Measurements from ENCODE around the gene ASAH2B.
A peak's percentile ranks its signal among the peaks of the same experiment; 100 is the strongest.
"Not testable (repeated sequence)": the region's sequence is repeated elsewhere in the genome, so short reads cannot be mapped to it uniquely, and the experiment has no call there.

Gene ASAH2B

DNA sequence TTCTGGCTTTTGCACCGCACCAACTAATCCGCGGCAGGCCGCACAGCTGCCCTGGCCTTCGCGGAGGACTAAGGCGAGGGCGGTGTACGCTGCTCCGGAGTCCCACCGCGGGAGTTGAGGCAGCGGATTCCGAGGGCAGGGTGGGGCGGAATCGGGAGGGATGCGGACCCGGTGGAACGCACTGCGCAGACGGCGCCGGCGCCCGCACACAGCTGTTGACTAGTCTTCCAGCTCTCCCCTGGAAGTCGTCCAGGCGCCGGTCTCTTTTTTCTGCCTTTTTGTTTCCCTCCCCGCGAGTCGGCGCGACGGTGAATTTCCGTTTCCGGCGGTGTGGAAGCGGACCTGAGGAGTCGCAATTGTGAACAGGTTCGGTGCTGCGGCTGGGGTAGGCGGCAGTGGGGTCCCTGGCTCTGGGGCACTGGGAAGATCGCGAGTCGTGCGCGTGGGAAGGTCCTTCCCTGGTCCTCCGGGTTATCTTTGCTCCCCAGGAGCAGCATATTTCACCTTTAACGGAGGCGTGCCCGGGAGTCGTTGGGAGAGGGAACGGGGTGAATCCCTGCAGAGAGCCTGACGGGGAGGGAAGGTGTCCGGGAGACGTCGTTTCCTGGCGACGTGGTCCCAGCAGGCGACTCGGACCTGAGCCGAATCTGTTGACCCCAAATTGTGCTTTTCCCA is at the start of gene ASAH2B:
ASAH2B (plus strand) TSS at position 319 of the 675 bp plus-strand sequence. CDS start 5,195 bp downstream, outside the sequence.
- peak in 11 of 14 donors; percentile 6 to 61 (median 39) for DNase-seq

DNA sequence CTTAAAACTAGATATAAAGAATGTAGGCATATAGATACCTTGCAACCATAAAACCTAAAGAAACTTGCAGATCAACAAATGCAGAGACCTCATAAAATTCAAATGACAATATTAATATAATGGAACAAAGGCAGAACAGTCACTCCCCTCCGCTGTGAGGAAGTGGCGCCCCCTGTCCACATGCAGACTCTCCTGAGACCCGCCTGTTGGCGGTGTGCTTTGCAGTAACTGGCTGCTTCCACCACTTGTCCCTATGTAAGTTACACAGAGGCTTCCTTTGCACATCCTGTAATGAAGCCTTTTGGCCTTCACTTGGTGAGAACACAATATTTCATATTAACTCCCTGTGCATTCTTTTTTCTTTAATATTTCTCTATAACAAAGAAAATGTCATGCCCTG is 41.9 kb upstream of the ASAH2B start:
- not testable (repeated sequence) for DNase-seq

DNA sequence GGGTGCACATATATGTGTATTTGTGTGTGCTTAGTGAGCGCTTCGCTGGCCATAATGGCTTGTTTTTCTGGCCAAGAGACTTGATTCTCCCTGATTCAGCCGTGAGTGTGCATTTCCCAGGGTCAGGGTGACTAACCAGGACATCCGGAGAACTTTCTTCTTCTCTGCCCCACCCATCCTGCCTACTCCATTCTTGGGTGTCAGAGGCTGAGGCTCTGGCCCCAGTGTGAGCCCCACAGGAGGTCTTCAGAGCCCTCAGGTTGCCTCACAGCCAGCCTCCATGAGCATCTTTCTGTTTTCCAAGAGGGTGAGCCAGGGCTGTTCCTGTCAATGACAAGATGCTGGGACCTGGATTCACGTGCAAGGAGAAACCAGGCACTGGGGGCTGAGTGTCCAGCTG is 37.8 kb upstream of the ASAH2B start:
- DNase-seq: not testable (repeated sequence)

DNA sequence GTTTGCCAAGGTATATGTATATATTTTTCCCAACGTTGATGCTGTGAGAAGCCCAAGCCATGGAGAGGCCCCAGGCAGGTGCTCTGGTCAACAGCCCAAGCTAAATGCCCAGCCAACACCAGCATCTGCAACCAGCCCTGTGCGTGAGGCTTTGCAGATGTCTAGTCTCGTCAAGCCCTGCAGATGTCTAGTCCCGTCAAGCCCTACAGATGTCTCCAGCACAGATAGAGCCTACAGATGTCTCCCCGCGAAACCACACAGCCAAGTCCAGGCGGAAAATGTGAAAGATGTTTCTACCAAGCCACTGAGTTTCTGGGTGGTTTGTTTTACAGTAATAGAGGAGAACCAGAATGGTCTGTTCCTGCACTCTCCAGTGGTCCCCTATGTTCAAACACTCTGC is 36.7 kb upstream of the ASAH2B start:
- not testable (repeated sequence) for DNase-seq

DNA sequence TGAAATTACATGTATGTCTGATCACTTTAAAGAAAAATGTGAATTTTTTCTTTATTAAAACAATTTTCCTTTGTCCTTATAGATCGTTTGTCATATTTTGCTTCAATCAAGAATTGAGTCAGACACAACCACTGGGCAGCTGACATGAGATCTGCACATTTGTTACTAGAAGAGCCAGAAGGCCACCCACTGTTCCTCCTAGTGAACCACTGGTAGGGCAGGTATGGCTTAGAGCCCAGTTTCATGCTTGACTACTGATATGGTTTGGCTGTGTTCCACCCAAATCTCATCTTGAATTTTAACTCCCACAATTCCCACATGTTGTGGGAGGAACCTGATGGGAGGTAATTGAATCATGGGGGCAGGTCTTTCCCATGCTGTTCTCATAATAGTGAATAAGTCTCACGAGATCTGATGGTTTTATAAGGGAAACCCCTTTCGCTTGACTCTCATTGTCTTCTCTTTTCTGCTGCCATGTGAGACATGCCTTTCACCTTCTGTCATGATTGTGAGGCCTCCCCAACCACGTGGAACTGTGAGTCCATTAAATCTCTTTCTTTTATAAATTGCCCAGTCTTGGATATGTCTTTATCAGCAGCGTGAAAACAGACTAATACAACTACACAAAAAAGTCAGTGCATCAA is 35.2 kb upstream of the ASAH2B start:
- DNase-seq: not testable (repeated sequence)

DNA sequence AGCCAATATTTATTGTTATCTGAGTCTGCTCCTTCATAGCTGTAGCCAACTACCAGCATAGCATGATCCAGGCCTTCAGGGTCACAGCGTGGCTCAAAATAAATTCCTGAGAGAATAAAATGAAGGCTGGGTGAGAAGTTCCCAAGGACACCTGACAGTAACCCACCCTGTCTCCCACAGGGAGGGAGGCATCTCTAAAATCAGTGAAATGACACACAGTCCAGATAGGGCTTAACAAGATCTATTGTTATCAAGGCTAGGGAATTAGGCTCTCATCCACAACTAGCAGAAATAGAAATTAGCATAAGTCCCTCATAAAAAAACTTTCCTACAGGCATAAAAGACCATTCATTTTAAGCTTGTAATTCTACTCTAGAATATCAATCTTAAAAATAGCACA is 33.7 kb upstream of the ASAH2B start:
- DNase-seq: not testable (repeated sequence)

DNA sequence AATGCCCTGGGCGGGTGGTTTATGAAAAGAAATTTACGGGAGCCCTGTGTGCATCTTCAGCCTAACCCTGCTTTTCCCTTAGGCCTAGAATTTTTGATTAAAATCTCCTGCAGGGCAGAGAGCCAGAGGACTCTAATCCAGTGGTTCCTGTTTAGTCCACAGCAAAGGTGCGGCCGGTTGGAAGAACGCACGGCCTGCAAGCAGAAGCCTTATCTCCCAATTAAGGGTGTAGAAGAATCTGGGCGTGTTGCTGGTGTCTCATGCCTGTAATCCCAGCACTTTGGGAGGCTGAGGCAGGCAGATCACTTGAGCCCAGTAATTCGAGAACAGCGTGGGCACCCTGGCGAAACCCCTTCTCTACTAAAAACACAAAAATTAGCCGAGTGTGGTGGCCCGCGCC is 29.5 kb upstream of the ASAH2B start:
- not testable (repeated sequence) for DNase-seq

DNA sequence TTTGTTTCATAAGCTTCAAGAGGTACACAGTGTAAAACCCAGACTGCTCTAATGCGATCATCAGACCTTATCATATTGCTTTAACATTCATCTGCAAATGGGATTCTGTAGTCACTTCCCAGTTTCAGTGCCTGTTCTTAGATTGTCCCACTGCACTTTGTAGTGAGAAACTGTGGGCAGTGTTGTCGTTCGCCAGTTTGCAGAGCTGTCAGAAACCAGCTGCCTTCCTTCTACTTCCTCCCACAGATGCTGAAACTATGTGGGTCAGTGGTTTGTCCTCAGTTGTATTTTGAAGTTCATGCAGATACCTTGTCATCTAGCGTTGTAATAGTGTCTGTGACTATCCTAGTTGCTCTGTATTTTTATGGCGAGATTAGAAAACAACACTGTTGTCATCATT is 15.9 kb upstream of the ASAH2B start:
- DNase-seq: not testable (repeated sequence)

DNA sequence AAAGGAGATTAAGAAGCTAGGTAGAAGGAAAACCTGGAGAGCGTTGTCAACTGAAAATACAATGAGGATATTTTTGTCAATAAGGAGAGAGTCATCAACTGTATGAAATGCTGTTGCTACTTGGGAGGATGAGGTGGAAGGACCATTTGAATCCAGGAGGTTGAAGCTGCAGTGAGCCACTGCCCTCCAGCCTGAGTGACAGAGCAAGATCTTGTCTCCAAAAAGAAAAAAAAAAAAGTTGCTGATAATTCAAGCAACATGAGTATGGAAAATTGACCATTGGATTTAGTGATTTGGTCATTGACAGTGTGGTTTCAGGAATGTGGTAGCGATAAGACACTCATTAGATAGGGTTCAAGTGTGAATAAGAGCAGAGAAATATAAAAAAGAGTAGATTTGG is 11.6 kb upstream of the ASAH2B start:
- not testable (repeated sequence) for DNase-seq

DNA sequence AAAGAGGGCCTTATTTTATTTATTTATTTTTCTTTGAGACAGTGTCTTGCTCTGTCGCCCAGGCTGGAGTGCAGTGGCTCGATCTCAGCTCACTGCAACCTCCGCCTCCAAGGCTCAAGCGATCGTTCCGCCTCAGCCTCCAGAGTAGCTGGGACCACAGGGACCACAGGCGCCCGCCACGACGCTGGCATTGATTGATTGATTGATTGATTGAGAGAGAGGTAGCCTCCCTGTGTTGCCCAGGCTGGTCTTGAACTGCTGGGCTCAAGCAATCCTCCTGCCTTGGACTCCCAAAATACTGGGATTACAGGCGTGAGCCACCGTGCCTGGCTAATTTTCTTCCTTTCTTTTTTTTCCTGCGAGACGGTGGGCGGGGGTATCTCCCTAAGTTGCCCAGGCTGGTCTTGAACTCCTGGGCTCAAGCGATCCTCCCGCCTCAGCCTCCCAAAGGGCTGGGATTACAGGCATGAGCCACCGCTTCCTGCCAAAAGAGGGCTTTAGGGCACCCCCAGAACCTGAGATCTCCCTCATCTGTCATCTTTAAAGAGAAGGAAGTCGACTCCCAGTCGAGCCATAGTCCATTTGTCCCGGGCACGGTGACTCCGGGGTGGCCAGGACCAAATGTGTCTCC is 634 bp upstream of the ASAH2B start:
- DNase-seq: peak in 1 of 14 donors; percentile 22

DNA sequence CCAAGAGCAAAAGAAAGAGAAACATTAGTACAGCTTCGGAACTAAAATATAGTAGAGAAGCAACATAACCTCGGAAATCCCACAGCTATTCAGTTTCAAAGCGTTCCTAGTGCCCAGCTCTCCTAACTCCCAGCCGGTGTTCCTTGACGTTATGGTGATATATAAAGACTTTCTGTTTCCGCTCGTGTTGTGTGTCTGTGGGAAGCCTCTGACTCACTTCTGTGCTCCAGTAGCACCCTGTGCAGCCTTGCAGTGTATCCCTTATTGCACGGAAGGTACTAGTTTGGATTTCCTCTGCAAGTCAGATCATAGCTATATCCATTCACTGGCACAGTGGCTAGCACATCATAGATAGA is 535 bp downstream of the ASAH2B start:
- DNase-seq: peak in 3 of 14 donors; percentile 20 to 30 (median 23)

DNA sequence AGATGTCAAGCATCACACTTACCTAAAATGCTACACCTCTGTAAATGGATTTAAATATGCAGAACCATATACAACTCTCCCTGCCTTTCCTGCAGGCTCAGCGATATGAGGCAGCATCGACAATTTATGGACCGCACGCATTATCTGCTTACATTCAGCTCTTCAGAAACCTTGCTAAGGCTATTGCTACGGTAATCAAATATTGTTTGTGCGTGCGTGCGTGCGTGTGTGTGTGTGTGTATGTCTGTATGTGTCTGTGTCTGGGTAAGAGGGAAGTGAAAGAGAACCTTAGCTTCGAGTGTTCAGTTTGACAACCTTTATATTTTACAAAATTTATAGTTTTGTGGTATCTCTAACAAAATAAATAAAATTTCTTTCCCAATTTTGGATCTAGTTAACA is 3.1 kb downstream of the ASAH2B start:
- not testable (repeated sequence) for DNase-seq

DNA sequence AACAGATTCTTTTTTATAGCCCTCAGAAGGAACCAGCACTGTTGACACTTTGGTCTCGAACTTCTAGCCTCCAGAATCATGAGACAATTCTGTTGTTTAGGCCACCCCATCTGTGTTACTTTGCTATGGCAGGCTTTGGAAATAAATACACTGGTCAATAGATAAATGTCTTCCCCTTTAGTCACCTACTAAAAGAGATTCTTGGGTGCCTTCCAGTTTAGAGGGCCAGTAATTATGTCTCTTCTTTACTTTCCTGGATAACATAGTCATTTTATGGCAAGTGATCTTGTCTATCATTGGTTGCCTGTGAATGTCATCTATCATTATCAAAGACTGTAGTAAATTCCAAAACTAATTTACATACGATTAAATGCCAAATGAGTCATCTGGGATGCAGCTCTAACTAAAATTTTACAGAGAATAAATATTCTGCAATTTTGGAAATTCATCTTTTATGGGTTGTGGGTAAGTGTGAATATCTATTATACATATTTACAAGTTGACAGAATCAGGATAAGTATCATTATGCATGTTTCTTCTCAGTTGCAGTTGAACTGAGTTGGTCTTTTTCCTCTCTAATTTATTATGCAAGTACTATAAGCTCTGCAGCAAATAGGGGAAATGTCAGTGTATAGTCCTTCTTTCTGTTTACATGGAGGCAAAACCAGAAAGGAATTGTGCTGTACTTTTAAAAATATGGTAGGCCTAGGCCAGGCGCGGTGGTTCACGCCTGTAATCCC is 27.2 kb downstream of the ASAH2B start:
- not testable (repeated sequence) for DNase-seq

DNA sequence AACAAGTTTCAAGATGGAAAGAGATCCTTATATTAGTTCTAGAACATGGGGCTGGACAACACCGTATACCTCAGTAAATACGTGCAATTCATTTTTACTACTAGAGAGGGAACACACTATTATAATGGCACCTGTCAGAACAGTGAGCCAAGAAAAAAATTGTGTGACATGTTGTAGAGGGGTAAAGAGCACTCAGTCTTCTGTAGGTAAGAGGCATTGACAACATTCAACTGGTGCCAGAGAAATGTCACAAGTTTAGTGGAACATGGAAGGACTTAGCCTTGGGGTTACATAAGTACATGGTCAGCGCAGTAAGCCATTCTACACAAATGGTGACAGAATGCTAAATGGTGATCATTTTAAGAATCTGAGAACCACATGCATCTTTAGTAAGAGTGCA is 32.3 kb downstream of the ASAH2B start:
- DNase-seq: not testable (repeated sequence)

DNA sequence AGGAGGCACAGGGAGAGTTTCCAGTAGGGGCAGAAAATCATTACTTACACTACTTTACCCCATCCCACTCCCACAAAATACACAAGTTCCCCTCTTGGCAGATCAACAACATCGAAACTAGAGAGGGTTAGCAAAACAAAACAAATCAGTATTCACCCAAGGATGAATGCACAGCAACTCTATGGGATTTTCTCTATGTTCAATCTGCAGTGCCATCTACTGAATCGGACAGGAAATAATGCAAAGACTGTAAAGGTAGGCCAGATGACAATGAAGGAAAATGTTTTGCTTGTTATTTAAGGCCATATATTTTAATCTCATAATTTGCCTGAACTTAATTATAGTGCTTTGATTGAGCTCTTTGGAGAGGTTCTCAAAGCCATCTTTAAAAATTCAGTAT is 35.1 kb downstream of the ASAH2B start:
- DNase-seq: not testable (repeated sequence)

DNA sequence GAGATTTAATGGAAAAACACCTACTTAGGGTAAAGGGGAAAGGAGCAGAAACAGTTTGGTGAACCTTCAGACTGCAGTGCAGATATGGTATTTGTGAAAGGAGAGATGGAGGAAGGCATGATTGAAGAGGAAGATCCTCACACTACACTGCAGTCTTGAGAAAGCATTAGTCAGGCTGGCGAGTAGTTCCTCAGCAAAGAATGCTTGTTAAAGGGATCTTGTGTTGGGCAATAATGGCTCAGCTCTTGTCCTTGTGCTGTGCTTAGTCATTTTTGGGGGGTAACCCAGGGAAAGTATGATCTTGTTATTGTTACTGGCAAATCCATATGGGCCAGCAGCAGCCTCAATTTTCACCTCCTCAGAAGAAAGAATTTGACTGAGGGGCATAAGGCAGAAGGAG is 40.3 kb downstream of the ASAH2B start:
- not testable (repeated sequence) for DNase-seq

DNA sequence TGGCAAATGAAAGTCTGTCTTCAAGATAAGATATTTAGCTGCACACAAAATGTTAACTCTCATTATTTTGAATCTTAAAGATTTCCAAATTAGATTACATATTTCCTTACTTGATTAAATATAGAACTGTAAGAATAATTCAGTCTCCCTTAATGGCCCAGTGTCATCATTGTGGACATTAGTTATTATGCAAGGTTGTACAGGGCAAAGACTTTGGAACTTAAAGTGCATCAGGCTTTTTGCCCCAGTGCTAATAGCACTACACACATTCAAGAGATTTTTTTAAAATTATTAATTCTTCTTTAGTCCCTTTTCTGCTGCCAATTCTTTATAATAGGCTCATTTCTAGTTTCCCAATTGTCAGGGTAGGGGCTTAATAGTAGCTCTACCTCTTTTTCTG is 42.3 kb downstream of the ASAH2B start:
- DNase-seq: not testable (repeated sequence)

DNA sequence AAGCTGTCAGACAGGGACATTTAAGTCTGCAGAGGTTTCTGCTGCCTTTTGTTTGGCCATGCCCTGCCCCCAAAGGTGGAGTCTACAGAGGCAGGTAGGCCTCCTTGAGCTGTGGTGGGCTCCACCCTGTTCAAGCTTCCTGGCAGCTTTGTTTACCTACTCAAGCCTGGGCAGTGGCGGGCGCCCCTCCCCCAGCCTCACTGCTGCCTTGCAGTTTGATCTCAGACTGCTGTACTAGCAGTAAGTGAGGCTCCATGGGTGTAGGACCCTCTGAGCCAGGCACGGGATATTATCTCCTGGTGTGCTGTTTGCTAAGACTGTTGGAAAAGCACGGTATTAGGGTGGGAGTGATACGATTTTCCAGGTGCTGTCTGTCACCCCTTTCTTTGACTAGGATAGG is 48.2 kb downstream of the ASAH2B start:
- DNase-seq: not testable (repeated sequence)

DNA sequence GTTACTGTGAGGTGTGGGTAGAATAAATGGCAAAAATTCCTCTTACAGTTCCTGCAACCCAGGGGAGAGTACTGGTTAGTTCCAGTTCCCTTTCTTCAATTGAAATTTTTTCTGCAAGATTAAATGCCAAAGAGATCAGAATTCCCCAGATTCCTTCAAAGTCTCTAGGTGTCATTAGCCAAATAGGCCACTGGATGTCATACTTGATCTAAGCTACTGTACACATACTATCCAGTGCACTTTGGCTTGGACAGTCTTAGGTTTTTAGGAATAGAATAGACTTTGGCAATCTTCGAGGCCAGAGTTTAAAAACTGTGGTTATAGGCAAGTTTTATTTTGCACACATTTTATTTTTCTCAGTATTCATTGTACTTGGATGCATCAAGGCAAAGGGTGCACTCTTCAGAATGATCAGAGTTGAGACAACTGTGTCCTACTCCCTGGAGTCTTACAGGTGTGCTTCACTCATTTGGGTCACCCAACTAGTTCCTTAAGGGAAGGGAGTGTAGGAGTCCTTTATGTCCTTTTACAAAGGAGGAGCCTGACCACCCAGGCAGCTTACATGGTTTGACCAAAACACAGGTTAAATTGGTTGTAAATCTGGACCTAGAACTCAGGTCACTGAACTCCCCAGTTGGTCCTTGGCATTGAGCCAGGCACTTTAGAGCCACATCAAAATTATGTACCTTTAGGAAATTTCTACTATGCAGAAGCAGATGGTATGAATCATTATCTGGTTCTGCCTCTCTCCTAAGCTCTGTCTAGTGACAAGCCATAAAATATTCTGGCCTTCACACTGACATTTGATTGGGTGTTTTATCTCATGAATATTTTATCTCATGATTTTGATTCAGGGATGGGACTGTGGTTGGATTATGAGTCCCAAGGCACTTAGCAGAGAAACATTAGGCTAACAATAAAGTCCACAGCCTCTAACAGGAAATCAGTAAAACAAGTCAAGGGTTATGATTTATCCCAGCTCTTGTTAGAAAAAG is 49.5 kb downstream of the ASAH2B start:
- DNase-seq: no peak

DNA sequence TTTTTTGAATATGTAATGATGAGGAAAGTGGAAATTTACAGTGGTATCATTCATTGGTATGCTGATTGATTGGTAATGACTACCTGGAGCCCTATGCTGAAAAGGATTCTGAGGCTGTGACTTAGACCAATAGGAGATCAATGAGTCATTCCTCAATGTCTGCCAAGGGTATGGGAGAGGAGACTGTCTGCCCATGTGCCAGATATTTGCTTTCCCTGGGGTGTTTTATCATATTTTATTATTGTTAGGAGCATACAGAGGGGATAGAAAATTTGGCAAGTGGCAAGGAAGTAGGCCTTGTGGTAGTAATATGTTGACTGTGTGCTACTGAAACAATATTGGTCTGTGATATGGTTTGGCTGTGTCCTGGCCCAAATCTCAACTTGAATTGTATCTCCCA is 54.8 kb downstream of the ASAH2B start:
- no peak for DNase-seq

DNA sequence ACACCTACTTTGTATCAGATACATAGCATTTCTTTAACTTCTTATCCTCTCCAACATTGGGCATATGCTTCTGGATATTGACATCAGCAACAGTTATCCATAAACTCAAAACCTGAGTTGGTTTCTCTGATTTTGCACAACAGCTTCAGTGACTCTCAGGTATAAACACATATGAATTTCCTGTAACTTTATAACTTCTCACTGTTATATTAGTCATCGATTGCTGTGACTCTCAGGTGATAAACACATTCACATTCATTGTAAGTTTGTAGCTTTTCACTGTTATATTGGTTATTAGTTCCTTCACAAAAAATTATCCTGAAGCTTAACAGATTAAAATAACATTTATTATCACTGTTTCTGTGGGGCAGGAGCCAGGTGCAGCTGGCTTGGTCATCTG is 57.0 kb downstream of the ASAH2B start:
- DNase-seq: no peak

DNA sequence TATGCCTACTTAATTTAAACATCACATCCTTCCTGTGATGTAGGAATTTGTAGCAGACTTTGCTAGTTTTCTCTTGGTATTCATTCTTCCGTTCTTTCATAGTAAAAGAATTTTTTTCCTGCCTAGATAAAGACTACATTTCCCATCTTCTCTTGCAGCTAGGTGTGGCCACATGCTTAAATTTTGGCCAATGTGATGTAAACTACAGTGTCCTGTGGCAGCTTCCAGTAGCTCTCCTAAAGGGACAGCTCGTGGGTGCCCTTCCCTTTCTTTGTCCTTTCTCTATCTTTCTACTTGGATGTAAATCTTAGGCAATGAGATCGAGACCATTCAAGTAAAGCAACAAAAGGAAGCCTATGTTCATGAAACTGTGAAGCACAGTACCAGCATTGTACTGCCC is 58.6 kb downstream of the ASAH2B start:
- no peak for DNase-seq

All from C1 segment of cervical spinal cord (tissue), 14 donors.